GM06990 (cell line): ENCODE results near the gene UBE2M.
"Not testable (repeated sequence)": the region's sequence is repeated elsewhere in the genome, so short reads cannot be mapped to it uniquely, and the experiment has no call there.

ENCODE experiments used
- DNase-seq: peaks from one replicate; pipeline ENCODE4 v3.0.0-alpha.2; 2011; ENCODE audit not compliant: insufficient read length; ENCODE audit errors: extremely low read depth
- H3K27me3 ChIP-seq: replicated peaks from 2 replicates; pipeline ENCODE4 v1.6.0; 2011; ENCODE audit warnings: low read length; ENCODE audit not compliant: control insufficient read depth, insufficient read depth
- H3K36me3 ChIP-seq: 2 replicates; pipeline ENCODE4 v1.5.1; 2011; ENCODE audit warnings: low read length; ENCODE audit not compliant: control insufficient read depth, insufficient read depth
- H3K4me3 ChIP-seq: replicated peaks from 2 replicates; pipeline ENCODE4 v1.5.1; 2011; ENCODE audit warnings: low read depth, mild to moderate bottlenecking, control low read depth, low read length
- CTCF ChIP-seq: IDR thresholded peaks from 2 replicates; pipeline ENCODE4 v1.5.1; 2011; ENCODE audit warnings: low read length, control low read depth, mild to moderate bottlenecking, inconsistent platforms; ENCODE audit not compliant: insufficient read depth, poor library complexity, severe bottlenecking

Gene UBE2M

GRCh38 chr19:58513694-58514563, 44.5 kb downstream of the UBE2M start:
- DNase-seq = peak; percentile 99
- peak; percentile 44 for TF ChIP-seq CTCF
- no peaks in the 10 kb centered on the region for H3K27me3 ChIP-seq
- H3K4me3 ChIP-seq = peak overlapping the region; percentile 68
- H3K36me3 ChIP-seq = peaks cover 9% of the 10 kb centered on the region

- Histone ChIP-seq H3K27me3 (no peaks in the 10 kb centered on the region), H3K4me3 (no peak overlapping the region), H3K36me3 (peaks cover 9% of the 10 kb centered on the region)
- DNase-seq = no peak
- no peak for TF ChIP-seq CTCF
Observed at GRCh38 chr19:58513213-58513693, 45.2 kb downstream of the UBE2M start.

GRCh38 chr19:58511353-58512208, 46.8 kb downstream of the UBE2M start, which contains the start of gene SLC27A5:
Gene SLC27A5 (minus strand): TSS chr19:58511992. CDS start chr19:58511955, 37 bp downstream.
- DNase-seq = no peak
- Histone ChIP-seq H3K4me3 (no peak within 1 kb of the TSS), H3K27me3 (no peaks in the 10 kb centered on the region), H3K36me3 (peaks cover 3% of the 10 kb centered on the region)
- no peak for TF ChIP-seq CTCF

GRCh38 chr19:58510084-58510862, 48.1 kb downstream of the UBE2M start:
- Histone ChIP-seq H3K36me3 (no peaks in the 10 kb centered on the region), H3K27me3 (no peaks in the 10 kb centered on the region), H3K4me3 (no peak overlapping the region)
- TF ChIP-seq CTCF = no peak
- no peak for DNase-seq

GRCh38 chr19:58509731-58510083, 48.7 kb downstream of the UBE2M start:
- no peak for DNase-seq
- Histone ChIP-seq H3K36me3 (no peaks in the 10 kb centered on the region), H3K4me3 (no peak overlapping the region), H3K27me3 (no peaks in the 10 kb centered on the region)
- TF ChIP-seq CTCF = no peak

- not testable (repeated sequence) for H3K27me3 ChIP-seq, H3K36me3 ChIP-seq, DNase-seq, H3K4me3 ChIP-seq
Observed at GRCh38 chr19:58507602-58508223, 50.7 kb downstream of the UBE2M start.
